HS-27A (cell line): Measurements from ENCODE around the gene AFP.

Source experiments
- DNase-seq: peaks from one replicate; pipeline ENCODE4 v3.0.0-alpha.2; 2012; ENCODE audit warnings: low read depth, missing footprints

AFP gene

GRCh38 chr4:73438582-73439215 lies 2.7 kb downstream of the AFP start:
- no peak for DNase-seq

GRCh38 chr4:73439445-73439844 lies 3.4 kb downstream of the AFP start:
- no peak for DNase-seq

- no peak for DNase-seq
Measured at GRCh38 chr4:73439991-73440390, 4.0 kb downstream of the AFP start.

- DNase-seq: no peak
Measured at GRCh38 chr4:73440653-73441052, 4.6 kb downstream of the AFP start.

GRCh38 chr4:73442275-73442674 lies 6.3 kb downstream of the AFP start:
- no peak for DNase-seq

- DNase-seq: no peak
Measured at GRCh38 chr4:73443224-73443623, 7.2 kb downstream of the AFP start.

- no peak for DNase-seq
Measured at GRCh38 chr4:73445383-73446335, 9.6 kb downstream of the AFP start.

- no peak for DNase-seq
Measured at GRCh38 chr4:73446336-73446938, 10.4 kb downstream of the AFP start.

GRCh38 chr4:73447671-73448070 lies 11.7 kb downstream of the AFP start:
- DNase-seq: peak; percentile 19

GRCh38 chr4:73448448-73449203 lies 12.6 kb downstream of the AFP start:
- no peak for DNase-seq

- DNase-seq: peak; percentile 88
Measured at GRCh38 chr4:73450398-73451004, 14.5 kb downstream of the AFP start.

- DNase-seq: no peak
Measured at GRCh38 chr4:73451404-73451803, 15.4 kb downstream of the AFP start.

- no peak for DNase-seq
Measured at GRCh38 chr4:73451981-73452747, 16.1 kb downstream of the AFP start.

GRCh38 chr4:73452953-73453700 lies 17.1 kb downstream of the AFP start:
- no peak for DNase-seq

GRCh38 chr4:73453701-73454005 lies 17.6 kb downstream of the AFP start:
- DNase-seq: no peak

- DNase-seq: no peak
Measured at GRCh38 chr4:73454920-73455319, 18.9 kb downstream of the AFP start.

- DNase-seq: no peak
Measured at GRCh38 chr4:73456177-73457022, 20.4 kb downstream of the AFP start.

GRCh38 chr4:73458184-73459047 lies 22.4 kb downstream of the AFP start:
- no peak for DNase-seq

GRCh38 chr4:73459048-73459421 lies 23.0 kb downstream of the AFP start:
- no peak for DNase-seq
